ENCODE results near the gene SLC49A4.

GRCh38 chr3:122789585-122790273 is 5.1 kb upstream of the SLC49A4 start:
- TF ChIP-seq CTCF (IDR thresholded peaks at IDR 0.05) (no peak), POLR2A (IDR thresholded peaks at IDR 0.05) (no peak)
